ENCODE measurements around the gene CD52.

GRCh38 chr1:26367441-26367840 lies 49.7 kb downstream of the CD52 start:
- TF ChIP-seq CTCF (IDR thresholded peaks at IDR 0.05; ENCODE audit: extremely low read depth in 1 of 2, insufficient read depth in 1 of 2, low read depth in 1 of 2, low read length in 2 of 2) (no peak), MAX (IDR thresholded peaks at IDR 0.05; ENCODE audit: insufficient read depth, insufficient read length) (no peak)
